Activated CD8-positive, alpha-beta memory T cell treated with anti-CD3 and anti-CD28 coated beads for 4 hours (primary cell): ENCODE measurements around the gene DOCK2.
"Not testable (repeated sequence)": the region's sequence is repeated elsewhere in the genome, so short reads cannot be mapped to it uniquely, and the experiment has no call there.

Source experiments
- DNase-seq, 2 donors: peaks; one replicate each; pipeline ENCODE4 v3.0.0-alpha.2; 2020; ENCODE audit warnings: low read depth in 2 of 2

DOCK2 gene

GRCh38 chr5:169719360-169720314, 82.6 kb downstream of the DOCK2 start:
- no peak for DNase-seq

GRCh38 chr5:169721771-169722170, 84.7 kb downstream of the DOCK2 start:
- no peak for DNase-seq

- no peak for DNase-seq
Observed at GRCh38 chr5:169723103-169723831, 86.2 kb downstream of the DOCK2 start.

GRCh38 chr5:169724303-169725087, 87.4 kb downstream of the DOCK2 start:
- no peak for DNase-seq

- DNase-seq, result not testable (repeated sequence)
Observed at GRCh38 chr5:169725665-169726064, 88.6 kb downstream of the DOCK2 start.

GRCh38 chr5:169728418-169728817, 91.3 kb downstream of the DOCK2 start:
- DNase-seq, result no peak

- no peak for DNase-seq
Observed at GRCh38 chr5:169731221-169731620, 94.1 kb downstream of the DOCK2 start.

- no peak for DNase-seq
Observed at GRCh38 chr5:169732841-169733240, 95.8 kb downstream of the DOCK2 start.

- DNase-seq, result no peak
Observed at GRCh38 chr5:169735913-169736312, 98.8 kb downstream of the DOCK2 start.

GRCh38 chr5:169736653-169737052, 99.6 kb downstream of the DOCK2 start:
- no peak for DNase-seq

GRCh38 chr5:169740435-169740834, 103.4 kb downstream of the DOCK2 start:
- no peak for DNase-seq

GRCh38 chr5:169742771-169743296, 105.8 kb downstream of the DOCK2 start:
- no peak for DNase-seq

GRCh38 chr5:169744336-169744735, 107.3 kb downstream of the DOCK2 start:
- no peak for DNase-seq

- no peak for DNase-seq
Observed at GRCh38 chr5:169745441-169746146, 108.5 kb downstream of the DOCK2 start.

- DNase-seq, result no peak
Observed at GRCh38 chr5:169746147-169746694, 109.1 kb downstream of the DOCK2 start.

GRCh38 chr5:169748174-169748573, 111.1 kb downstream of the DOCK2 start:
- no peak for DNase-seq

GRCh38 chr5:169749295-169749694, 112.2 kb downstream of the DOCK2 start:
- no peak for DNase-seq

- DNase-seq, result no peak
Observed at GRCh38 chr5:169751490-169751889, 114.4 kb downstream of the DOCK2 start.

- DNase-seq, result not testable (repeated sequence)
Observed at GRCh38 chr5:169752566-169752965, 115.5 kb downstream of the DOCK2 start.

GRCh38 chr5:169753795-169754194, 116.7 kb downstream of the DOCK2 start:
- no peak for DNase-seq

GRCh38 chr5:169754737-169755136, 117.7 kb downstream of the DOCK2 start:
- DNase-seq, result no peak
